Stimulated activated CD8-positive, alpha-beta memory T cell treated with anti-CD3 and anti-CD28 coated beads, Interleukin-7, amount 100 ng/mL, for 1 hour (primary cell): Measurements from ENCODE around the gene OTUB2.

Experiments used
- DNase-seq, 2 donors: peaks; one replicate each; pipeline ENCODE4 v3.0.0-alpha.2; 2020; ENCODE audit warnings: low read depth in 2 of 2

The OTUB2 gene

DNA sequence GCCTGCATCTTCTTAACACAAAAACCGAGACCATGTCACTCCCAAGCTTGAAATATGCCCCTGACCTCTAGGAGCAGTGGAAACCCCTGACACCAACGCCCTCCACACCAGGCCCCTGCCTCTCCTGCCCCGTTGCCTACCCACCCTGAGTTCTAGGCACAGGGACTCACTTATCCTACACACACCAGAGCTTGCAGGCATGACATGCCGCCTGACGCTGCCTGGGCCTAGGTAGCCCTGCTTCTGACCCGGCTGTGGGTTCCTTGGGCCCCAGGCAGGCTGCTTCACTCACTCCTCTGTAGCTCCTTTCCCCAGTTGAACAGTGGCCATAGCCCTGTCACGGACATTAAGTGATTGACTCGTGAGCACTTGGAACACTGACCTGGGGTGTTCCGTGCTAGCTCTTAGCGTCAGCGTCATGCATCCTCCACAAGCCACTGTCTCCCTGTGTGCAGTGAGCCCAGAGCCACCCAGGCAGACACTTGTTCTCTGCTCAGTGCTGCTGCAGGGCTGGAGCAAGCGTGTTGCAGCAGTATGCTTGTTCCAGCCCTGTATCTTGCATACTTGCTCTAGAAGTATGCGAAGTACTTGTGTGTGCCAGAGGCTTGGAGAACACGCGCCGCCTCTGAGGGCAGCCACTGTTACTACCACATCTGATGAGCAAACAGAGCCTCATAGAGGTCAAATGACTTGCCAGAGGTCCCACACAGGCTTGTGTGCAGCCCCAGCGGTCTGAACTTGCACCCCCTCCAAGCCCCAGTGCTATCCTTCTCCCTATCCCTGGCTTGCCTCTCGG lies 15.6 kb downstream of the OTUB2 start:
- no peak for DNase-seq

DNA sequence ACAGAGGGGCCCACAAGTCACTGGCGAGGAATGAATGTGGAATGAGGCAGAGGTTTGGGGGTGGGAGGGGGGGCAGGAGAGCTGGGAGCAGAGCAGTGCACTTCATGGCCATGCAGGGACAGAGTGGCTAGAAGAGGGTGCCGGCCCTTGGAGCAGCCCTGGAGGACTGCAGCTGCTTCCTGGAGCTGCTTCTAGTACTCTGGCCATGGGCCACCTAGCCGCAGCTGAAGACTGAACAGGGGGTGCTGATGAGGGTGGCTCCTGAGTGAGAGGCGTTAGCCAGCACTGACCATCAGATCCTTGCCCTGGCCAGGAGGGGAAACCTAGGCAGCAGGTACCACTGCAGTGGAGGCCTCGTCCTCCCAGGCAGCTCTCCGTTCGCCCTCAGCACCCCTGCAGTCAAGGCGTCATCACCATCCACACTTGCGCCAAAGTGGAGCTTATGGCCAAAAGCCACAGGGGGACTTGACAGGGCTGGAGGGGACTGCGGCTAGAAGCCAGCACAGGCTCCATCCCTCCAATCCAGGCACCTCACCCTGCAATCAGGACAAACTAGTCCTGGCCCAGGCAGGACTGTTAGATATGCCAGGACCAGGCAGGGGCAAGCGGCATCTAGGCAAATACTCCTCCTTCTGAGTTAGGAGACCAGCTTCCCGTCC lies 16.4 kb downstream of the OTUB2 start:
- no peak for DNase-seq

DNA sequence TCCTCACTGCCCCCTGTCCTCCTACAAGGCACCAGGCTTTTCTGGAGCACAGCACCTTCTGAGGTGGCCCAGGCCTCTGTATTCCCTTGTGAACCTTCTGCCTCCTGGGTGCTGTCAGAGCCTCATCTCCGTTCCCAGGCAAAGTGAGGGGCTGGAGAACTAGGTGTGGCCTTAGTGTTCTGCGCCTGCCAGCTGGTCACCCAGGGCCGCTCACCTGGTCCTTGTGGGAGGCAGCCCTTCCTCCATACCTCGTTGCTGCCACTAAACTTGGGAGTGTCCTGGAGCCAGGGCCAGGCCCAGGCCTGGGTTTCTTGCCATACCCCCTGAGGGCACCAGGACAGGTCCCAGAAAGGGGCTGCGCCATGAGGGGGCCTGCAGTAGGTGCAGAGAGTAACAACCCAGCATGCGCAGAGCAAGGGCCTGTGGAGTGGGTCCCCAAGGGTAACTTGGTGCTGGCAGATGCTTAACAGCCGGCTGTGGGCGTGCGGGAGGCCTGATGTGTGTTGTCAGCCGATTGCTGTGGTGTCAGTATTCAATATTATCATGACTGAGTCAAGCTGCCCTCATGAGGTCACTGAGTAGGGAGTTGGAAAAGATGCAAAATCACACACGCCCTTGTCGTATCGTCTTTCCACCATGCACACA lies 17.1 kb downstream of the OTUB2 start:
- DNase-seq = no peak

DNA sequence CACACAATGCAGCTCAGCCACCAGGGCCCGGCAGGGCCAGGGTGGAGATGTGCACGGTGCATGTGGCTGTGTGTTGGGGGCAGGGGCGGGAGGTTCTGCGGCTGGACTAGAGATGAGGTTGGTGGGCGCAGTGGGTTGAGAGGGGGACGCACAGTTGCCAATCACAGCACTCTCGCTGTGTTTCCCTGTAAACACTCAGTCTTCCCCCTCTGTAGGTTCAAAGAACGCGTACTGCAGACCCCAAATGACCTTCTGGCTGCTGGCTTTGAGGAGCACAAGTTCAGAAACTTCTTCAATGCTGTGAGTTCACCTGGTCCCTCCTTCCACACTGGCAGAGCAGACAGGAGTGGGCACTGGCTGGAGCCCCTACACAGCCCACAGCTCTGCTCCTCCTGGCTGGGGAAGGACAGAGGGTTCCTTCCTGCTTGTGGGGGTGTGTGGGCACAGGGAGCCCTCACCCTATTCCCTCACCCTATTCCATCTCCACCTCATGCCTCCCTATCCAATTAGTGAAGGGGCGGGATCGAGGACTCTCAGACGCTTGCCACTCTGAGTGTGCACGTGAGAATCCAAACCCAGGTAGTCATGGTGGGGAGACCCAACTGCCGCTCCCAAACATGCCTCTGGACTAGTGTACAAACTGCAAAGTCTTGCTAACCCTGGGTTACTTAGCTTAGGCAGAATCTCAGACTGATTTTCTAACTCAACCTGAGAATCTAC lies 17.8 kb downstream of the OTUB2 start:
- no peak for DNase-seq

DNA sequence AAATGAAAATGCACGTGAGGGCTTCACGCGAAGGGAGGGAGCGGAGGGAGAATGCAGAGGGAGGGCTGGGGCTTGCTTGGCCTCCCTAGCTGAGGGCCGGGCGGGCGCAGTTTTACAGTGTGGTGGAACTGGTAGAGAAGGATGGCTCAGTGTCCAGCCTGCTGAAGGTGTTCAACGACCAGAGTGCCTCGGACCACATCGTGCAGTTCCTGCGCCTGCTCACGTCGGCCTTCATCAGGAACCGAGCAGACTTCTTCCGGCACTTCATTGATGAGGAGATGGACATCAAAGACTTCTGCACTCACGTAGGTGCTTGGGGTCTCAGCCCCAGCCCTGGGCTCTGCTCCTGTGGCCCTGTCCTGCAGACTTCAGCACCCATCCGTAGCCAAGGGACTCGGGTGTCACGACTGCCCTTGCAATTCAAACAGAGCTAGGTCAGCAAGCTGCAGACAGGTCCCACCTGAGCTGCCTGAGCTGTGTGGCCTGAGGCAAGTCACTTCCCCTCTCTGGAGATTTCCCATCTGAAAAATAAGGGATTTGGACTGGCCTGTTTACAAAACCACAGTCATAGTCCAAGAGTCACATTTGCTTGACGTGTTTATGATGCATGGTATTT lies 18.4 kb downstream of the OTUB2 start:
- no peak for DNase-seq

DNA sequence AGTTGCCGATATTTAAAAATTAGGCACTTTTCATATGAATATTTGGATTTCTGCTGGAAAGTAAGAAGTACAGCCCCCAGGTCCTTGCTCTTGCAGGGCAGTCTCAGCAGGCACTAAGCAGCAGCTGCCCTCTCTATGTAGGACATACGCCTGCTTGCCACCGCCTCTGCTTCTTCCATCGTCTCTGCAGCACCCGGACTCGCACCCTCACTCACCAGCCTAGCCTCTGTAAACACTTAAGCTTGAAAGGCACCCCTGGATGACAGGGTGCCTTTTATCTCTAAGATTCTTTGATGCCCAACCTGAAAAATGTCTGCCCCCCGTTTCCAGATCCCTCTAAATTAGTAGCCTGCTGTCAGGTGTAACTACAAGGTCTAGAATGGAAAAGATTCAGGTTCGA lies 19.0 kb downstream of the OTUB2 start:
- DNase-seq = no peak

DNA sequence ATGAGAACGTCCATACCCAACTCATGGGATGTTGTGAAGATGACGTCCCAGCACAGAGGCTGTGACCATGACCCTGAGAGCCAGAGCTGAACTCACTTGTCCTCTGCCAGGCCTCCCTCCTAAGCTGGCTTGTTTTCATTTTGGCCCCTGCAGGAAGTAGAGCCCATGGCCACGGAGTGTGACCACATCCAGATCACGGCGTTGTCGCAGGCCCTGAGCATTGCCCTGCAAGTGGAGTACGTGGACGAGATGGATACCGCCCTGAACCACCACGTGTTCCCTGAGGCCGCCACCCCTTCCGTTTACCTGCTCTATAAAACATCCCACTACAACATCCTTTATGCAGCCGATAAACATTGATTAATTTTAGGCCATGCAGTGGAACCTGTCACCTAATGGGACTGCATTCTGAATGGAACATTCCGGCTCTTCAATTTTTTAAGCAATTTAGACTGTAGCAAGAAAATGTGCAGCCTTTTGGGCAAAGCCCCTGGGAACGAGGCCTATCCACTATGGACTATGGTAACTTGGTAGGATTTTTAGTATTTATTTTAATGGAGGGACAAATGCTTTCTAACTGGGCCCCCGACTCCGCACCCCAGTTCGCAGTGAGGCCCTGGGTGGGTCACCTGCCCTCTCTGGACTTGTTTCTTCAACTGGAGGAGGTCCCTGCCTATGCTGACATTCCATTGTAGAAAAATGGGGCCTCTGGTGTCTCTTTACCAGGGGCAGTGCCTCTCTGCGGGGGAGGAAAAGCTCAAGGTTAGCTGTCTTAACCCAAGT lies 19.6 kb downstream of the OTUB2 start:
- no peak for DNase-seq

DNA sequence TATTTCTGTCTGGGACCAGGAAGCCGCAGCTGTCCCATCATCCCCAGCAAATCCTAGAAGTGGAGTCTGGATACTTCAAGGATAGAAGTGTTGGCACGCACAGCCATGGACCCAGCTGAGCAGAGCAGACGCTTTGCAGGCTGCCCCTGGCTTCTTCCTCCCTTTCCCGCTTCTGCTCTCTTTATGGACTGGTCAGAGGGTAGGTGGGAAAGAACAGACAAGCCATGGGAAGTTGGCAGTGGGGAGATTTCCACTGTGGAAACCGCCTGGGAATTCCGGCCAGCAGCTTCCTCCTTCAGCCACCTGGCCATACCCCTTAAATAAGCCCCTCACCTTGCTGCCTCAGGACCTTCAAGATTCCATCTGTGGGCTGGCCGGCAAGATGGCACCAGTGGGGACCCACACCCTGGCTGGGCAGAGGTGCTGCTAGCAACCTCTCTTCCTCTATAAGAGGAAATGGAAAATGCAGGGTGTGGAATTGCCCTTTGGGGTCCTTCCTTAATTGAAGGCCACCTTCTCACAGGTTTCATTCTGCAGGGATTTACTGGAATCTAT lies 20.6 kb downstream of the OTUB2 start:
- DNase-seq = no peak

DNA sequence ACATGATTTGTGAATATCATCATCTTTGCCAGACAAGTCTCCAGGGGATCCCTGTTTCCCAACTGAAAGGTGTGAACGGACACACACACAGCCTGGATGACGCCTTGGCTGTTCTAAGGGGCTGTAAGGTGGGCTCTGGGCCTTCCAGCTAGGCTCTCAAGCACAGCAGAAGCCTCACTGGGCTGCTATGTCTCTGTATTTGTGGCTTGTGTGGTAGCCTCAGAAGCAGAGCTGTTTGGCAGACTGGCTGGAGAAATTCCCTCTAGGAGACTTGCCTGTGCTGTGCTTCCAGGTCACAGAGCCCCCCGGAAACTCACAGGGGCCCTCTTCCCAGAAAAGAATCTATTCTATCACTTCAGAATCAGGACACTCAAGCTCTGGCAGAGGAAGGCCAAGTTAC lies 21.4 kb downstream of the OTUB2 start:
- DNase-seq = no peak

DNA sequence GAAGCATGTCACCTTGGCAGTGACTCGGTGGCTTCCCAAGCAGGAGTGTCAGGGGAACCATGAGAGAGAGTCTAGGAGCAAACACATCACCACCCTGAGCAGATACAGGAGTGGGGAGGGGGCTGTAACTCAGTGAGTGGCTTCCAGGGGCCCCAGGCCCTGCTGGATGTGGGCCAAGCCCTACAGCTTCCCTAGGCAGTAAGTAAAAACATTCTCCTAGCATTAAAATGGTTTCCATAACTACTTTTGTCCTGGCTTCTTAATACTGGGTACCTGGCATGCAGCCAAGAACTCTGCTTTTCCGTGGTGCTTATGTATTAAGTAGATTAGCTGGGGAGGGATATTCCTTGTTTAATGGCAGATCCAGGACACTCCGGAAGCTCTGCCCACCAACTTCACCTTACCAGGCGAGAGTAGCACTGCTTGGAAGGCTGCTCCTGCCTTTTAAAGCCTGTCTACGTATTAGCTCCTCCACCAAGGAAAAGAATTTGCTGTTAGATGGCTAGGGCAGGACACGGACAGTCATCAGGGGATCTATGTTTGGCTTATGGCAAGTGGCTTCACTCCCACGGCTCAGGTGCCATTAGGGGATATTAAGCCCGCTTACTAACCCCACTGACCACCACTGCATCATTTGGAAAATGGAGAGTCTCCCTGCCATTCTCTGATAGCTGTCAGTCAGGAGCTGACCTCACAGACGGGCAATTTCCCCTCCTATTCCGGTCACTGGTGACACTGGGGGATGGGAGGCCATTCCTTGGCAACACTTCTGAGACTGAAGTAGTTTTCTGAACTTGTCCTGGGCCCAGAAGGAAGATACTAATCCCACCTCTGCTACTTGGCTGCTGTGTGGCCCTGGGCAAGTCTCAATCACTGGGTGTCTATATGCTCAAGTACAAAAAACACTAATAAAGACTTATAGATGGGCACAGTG lies 22.8 kb downstream of the OTUB2 start:
- DNase-seq = no peak

DNA sequence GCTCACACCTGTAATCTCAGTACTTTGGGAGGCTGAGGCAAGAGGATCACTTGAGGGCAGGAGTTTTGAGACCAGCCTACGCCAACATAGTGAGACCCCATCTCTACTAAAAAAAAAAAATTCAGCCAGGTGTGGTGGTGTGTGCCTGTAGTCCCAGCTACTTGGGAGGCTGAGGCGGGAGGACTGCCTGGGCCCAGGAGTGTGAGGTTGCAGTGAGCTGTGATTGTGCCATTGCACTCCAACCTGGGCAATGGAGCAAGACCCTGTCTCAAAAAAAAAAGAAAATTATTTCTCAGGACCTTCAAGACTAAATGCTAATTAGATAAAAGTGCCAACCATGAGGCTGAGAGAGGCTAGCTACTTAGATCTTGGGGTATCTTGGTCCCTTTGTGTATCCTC lies 23.5 kb downstream of the OTUB2 start:
- DNase-seq = no peak

DNA sequence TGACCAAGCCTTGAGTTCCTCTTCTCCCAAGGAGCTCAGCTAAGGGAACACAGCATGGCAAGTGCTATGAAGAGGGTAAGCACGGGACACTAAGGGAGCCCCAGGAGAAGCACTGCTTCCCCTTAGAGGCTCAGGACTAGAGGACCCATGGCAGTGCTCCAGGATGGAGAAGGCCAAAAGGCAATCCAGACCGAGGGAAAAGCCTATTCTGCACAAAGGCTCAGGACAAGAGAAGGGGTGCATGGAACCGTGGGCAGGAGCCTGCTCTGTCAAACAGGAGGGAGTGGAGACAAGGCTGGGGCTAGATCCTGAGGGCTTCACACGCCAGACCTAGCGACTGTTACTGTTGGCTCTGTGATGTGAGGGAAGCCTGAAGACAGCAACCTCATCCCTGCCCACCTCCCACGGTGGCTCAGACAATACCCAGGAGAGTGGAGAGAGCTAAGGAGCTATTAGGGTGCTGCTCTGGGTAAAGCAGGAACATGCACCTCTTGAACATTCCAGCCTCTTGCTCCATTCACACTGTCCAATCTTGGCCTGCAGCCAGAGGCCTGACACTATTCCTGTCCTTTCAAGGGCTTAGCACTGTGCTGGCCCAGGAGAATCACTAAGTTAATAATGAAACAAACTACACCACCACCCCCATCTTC lies 24.2 kb downstream of the OTUB2 start:
- no peak for DNase-seq

DNA sequence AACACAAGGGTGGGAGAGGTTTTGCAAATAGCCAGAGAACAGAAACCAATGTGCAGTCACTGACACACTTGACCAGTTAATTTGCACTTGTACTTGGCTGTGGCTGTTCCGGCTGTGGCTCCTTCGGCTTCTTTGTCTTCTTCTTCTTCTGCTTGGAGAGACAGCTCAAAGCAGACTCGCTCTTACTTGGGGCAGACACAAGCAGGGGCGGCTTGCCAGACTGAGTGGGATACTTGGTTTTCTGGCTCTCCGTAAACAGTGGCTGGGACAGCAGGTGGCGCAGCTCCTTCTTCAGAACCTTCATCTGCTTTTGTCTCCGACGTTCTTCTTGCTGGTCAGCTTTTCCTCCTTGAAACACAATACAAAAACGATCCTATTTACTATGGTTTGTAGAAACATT lies 25.0 kb downstream of the OTUB2 start:
- no peak for DNase-seq

DNA sequence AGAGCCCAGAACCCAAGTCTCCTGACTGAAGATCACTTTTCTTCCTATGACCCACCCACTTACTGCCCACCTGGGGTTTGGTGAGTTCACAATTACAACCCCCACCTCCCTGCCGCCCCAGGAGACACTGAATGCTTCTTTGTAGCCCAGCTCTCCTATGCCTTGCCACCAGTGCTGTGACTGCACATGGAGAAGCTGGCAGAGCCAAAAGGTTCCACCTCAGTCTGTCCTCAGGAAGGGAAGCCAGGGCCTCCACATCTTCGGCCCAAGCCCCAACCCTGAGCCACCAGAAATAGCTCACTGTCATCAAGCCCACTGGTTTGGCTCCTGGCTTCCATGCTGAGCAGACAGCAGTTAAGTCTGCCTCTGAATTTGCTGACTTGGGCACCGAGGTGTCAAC lies 25.6 kb downstream of the OTUB2 start:
- no peak for DNase-seq

DNA sequence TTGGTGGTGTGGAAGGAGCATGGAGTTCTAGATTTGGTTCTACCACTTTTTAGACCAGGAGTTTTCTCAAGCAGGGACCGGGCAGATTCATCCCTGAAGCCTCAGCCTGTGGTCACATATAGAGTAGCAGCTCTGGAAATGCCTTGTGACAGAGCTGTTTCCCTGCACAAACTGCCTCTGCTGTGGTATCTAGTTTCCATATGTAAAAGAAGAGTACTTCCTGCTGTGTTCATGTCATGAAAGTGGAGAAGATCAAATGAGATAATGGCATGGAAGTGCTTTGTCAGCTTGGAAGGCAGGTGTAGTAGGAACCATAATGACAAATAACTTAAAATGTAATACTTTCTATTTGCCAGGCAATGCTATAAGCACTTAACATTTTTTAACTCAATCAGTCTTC lies 26.1 kb downstream of the OTUB2 start:
- DNase-seq = no peak

DNA sequence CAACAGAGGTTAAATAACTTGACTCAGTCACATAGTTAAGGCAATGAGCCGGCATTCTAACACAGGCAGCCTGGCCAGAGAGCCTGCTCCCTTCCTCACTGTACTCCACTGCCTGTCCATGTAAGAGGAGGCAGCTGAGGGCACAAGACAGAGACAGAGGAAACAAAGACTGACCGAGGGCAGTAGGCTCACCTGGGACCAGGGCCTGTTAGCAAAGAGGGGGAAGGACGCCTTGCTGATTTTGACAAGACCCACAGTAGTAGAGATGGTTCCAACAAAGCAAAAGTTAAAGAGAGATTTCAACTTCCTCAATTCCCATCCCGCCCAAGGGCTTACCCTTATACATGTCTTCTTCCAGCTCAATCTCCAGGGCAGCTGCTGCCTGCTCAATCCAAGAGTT lies 26.5 kb downstream of the OTUB2 start:
- no peak for DNase-seq

DNA sequence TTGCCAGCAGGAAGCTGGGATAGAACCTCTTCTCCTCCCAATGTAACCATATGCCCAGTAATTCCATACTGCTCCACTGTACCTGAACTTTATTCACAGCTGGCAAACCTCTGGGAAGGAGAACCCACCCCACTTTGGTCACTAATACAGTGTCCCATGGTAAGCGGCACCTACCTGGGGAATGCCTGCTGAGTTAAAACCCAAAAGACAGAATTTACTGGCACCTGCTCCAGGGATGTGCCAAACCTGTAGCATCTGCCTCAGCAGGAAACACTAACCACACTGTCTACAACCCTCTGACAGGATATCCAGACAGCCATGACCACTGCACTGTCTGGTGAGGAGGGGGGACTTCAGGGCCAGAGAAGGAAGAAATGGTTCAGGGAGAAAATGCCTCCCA lies 28.3 kb downstream of the OTUB2 start:
- DNase-seq = no peak

DNA sequence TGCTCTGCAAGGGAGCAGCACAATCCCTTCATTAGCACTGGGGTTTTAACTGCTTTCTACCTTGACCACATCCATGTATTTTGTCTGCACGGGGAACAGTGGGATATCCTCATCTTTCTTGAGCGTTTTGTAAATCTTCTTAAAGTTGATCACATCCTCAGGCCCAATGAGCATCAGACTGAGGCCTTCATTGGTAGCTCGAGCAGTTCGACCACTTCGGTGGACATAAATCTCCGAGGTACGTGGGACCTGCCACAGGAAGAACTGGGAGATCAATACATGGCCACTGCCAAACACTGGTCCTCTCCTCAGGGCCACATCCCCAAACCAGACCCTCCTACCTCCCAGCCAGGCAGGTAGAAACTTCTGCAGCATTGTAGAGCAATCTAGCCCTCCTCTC lies 28.8 kb downstream of the OTUB2 start:
- DNase-seq = no peak

DNA sequence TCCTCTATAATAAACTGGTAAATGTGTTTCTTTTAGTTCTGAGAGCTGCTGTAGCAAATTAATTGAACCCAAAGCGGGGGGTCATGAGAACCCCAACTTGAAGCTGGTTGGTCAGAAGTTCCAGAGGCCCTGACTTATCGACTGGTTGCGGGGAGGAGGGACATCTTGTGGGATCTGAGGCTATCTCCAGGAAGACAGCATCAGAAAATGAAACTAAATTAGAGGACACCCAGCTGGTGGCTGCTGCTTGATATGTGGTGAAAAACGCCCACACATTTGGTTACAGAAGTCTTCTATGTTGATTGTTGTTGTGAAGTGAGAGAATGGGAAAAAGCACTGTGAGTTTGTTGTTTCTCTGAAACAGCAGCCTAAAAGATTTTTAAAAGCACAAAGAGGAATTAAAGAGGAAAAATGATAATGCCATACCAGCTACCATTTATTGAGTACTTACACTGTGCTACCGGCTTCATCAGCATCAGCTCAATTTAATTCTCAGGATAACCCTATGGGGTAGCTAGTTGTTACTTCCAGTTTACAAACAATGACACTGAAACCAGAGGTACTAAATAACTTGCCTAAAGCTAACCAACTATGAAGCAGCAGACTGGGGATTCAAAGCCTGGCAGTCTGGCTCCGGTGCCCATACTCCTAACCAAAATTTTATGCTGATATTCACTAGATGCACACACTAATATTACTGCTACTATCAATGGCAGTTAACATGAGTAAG lies 30.6 kb downstream of the OTUB2 start:
- no peak for DNase-seq
